Mesendoderm (in vitro differentiated cells): ENCODE measurements around the gene ZGPAT.

ENCODE experiments used
- DNase-seq: peaks from one replicate; pipeline ENCODE4 v3.0.0; 2013
- H2AK5ac ChIP-seq: 2 replicates; pipeline ENCODE4 v1.6.1; 2013; ENCODE audit warnings: low read length, inconsistent platforms
- H2BK120ac ChIP-seq: 2 replicates; pipeline ENCODE4 v1.6.1; 2013; ENCODE audit warnings: low read depth, mild to moderate bottlenecking, low read length, moderate library complexity, mixed read lengths
- H2BK15ac ChIP-seq: replicated peaks from 2 replicates; pipeline ENCODE4 v1.6.1; 2013; ENCODE audit warnings: low read depth, mild to moderate bottlenecking, moderate library complexity
- H2BK5ac ChIP-seq: 2 replicates; pipeline ENCODE4 v1.6.1; 2013; ENCODE audit warnings: low read length, inconsistent platforms
- H3K18ac ChIP-seq: 2 replicates; pipeline ENCODE4 v1.6.1; 2013; ENCODE audit warnings: mild to moderate bottlenecking, low read length, mixed read lengths
- H3K23ac ChIP-seq: one replicate; pipeline ENCODE4 v1.6.1; 2013; ENCODE audit warnings: low read length
- H3K27ac ChIP-seq: 2 replicates; pipeline ENCODE4 v1.5.1; 2013; ENCODE audit warnings: low read depth, mild to moderate bottlenecking, inconsistent platforms, low read length, moderate library complexity
- H3K27me3 ChIP-seq: 2 replicates; pipeline ENCODE4 v1.6.1; 2013; ENCODE audit warnings: low read length, control low read depth, mild to moderate bottlenecking, inconsistent platforms; ENCODE audit not compliant: insufficient read depth, poor library complexity
- H3K36me3 ChIP-seq: 2 replicates; pipeline ENCODE4 v1.6.1; 2013; ENCODE audit warnings: low read length, inconsistent platforms; ENCODE audit not compliant: control insufficient read depth, insufficient read depth
- H3K4ac ChIP-seq: one replicate; pipeline ENCODE4 v1.6.1; 2013; ENCODE audit warnings: low read depth, mild to moderate bottlenecking, low read length, moderate library complexity
- H3K4me1 ChIP-seq: 2 replicates; pipeline ENCODE4 v1.6.1; 2013; ENCODE audit warnings: low read depth, low read length, inconsistent platforms; ENCODE audit not compliant: control insufficient read depth
- H3K4me2 ChIP-seq: 2 replicates; pipeline ENCODE4 v1.6.1; 2013; ENCODE audit warnings: low read length
- H3K4me3 ChIP-seq: 2 replicates; pipeline ENCODE4 v1.5.1; 2013; ENCODE audit warnings: mild to moderate bottlenecking, low read length
- H3K56ac ChIP-seq: one replicate; pipeline ENCODE4 v1.6.1; 2013; ENCODE audit warnings: low read length
- H3K79me1 ChIP-seq: 2 replicates; pipeline ENCODE4 v1.6.1; 2013; ENCODE audit warnings: low read length, inconsistent platforms
- H3K79me2 ChIP-seq: 2 replicates; pipeline ENCODE4 v1.6.1; 2013; ENCODE audit warnings: mild to moderate bottlenecking, low read length; ENCODE audit not compliant: control insufficient read depth, insufficient read depth
- H3K9ac ChIP-seq: 2 replicates; pipeline ENCODE4 v1.6.1; 2013; ENCODE audit warnings: low read length, inconsistent platforms
- H4K5ac ChIP-seq: one replicate; pipeline ENCODE4 v1.6.1; 2013; ENCODE audit warnings: low read length
- H4K8ac ChIP-seq: one replicate; pipeline ENCODE4 v1.6.1; 2013; ENCODE audit warnings: low read depth, mild to moderate bottlenecking, control low read depth, low read length, moderate library complexity
- WGBS: extraction: QIAGEN DNeasy Blood & Tissue Kit; methylation state at CpG from one replicate; pipeline ENCODE4 v1.1.7; 2013; ENCODE audit warnings: low lambda C conversion rate, missing lambda C conversion rate; ENCODE audit not compliant: insufficient coverage; ENCODE audit errors: extremely low coverage; 5-methylcytosine and 5-hydroxymethylcytosine counted together

Gene ZGPAT

DNA sequence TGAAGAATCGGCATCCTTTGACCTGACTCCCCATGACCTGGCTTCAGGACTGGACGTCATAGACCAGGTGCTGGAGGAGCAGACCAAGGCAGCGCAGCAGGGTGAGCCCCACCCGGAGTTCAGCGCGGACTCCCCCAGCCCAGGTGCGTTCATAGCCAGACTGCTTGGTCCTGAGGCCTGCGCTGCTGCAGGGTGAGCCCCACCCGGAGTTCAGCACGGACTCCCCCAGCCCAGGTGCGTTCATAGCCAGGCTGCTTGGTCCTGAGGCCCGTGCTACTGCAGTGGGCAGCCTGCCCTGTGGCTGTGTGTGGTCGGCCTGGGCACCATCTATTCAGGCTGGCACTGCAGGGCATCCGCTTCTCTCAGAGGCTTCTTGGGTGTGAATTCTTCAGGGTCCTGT is 33.9 kb upstream of the ZGPAT start:
- no peak overlapping the region for H3K4me2 ChIP-seq
- no peaks in the 10 kb centered on the region for H3K4me1 ChIP-seq
- no peak overlapping the region for H3K23ac ChIP-seq
- no peaks in the 10 kb centered on the region for H3K27me3 ChIP-seq
- no peaks in the 10 kb centered on the region for H3K79me2 ChIP-seq
- no peak overlapping the region for H4K5ac ChIP-seq
- no peaks in the 10 kb centered on the region for H3K79me1 ChIP-seq
- H3K56ac ChIP-seq = no peak overlapping the region
- WGBS = no CpG with 5 or more reads among the region's 14 CpGs
- H4K8ac ChIP-seq = no peak overlapping the region
- H2BK15ac ChIP-seq = no peak overlapping the region
- no peak overlapping the region for H2AK5ac ChIP-seq
- H3K18ac ChIP-seq = no peak overlapping the region
- no peak overlapping the region for H2BK120ac ChIP-seq
- H3K4me3 ChIP-seq = no peak overlapping the region
- DNase-seq = no peak
- peaks cover 3% of the 10 kb centered on the region for H3K36me3 ChIP-seq
- no peak overlapping the region for H3K27ac ChIP-seq
- no peak overlapping the region for H2BK5ac ChIP-seq
- H3K9ac ChIP-seq = no peak overlapping the region
- H3K4ac ChIP-seq = no peak overlapping the region

DNA sequence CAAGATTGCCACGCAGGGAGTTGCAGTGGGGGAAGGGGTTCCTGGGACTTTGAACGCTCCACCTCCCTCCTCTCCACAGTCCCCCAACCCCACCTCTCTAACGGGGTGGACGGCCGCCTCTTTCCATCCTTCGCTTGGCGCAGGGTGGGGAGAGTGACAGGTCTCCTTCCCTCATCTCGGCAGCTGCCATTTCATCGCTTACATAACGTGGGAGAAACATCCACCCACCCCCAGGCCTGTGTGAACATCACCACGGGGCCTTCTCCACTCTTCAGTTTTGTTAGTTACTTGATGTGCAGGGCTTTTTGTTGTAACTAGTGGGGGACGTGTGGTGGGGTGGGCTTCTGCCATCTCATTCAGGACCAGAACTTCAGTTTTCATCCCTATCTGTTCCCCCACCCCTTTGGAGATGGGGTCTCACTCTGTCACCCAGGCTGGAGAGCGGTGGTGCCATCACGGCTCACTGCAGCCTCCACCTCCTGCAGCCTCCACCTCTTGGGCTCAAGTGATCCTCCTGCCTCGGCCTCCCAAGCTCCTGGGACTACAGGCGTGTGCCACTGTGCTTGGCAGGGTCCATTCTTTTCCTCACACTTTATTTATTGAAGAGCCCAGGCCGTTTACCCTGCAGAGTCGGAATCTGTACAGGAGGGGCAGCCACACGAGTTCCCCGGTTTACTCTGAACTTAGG is 32.0 kb upstream of the ZGPAT start:
- WGBS = no CpG with 5 or more reads among the region's 20 CpGs
- peaks cover 3% of the 10 kb centered on the region for H3K36me3 ChIP-seq
- H3K4ac ChIP-seq = no peak overlapping the region

DNA sequence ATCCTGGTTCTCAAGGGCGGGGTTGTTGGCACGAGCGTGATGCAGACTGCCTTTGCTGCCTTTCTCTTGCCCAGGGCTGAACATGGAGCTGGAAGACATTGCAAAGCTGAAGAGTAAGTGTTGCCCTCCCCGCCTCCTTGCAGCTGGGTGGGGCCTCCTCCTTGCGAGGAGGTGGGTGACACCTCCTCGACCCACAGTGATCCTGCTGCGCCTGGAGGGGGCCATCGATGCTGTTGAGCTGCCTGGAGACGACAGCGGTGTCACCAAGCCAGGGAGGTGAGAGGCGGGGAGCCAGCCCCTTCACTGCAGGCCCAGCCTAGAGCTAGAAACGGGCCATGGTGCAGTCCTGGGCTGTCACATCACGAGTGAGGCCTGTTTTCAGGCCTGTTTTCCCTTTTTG is 29.8 kb upstream of the ZGPAT start:
- Histone ChIP-seq H2BK5ac (no peak overlapping the region), H3K56ac (no peak overlapping the region), H3K27me3 (no peaks in the 10 kb centered on the region), H3K4ac (no peak overlapping the region), H2BK15ac (no peak overlapping the region), H4K5ac (no peak overlapping the region), H3K23ac (no peak overlapping the region), H3K18ac (no peak overlapping the region), H3K4me3 (no peak overlapping the region), H2BK120ac (no peak overlapping the region), H3K79me2 (no peaks in the 10 kb centered on the region), H2AK5ac (no peak overlapping the region), H3K79me1 (no peaks in the 10 kb centered on the region), H4K8ac (no peak overlapping the region), H3K27ac (no peak overlapping the region), H3K9ac (no peak overlapping the region), H3K4me1 (no peaks in the 10 kb centered on the region), H3K36me3 (peaks cover 1% of the 10 kb centered on the region), H3K4me2 (no peak overlapping the region)
- DNase-seq = no peak
- WGBS = no CpG with 5 or more reads among the region's 13 CpGs

More for the DNA sequence above, 32.0 kb upstream of the ZGPAT start:
- Histone ChIP-seq H4K5ac (no peak overlapping the region), H3K4me3 (no peak overlapping the region), H2BK5ac (no peak overlapping the region), H3K9ac (no peak overlapping the region), H3K56ac (no peak overlapping the region), H2AK5ac (no peak overlapping the region), H2BK15ac (no peak overlapping the region), H2BK120ac (no peak overlapping the region), H3K18ac (no peak overlapping the region), H3K79me2 (no peaks in the 10 kb centered on the region), H3K4me2 (no peak overlapping the region), H3K23ac (no peak overlapping the region), H3K27me3 (no peaks in the 10 kb centered on the region), H4K8ac (no peak overlapping the region), H3K79me1 (no peaks in the 10 kb centered on the region), H3K27ac (no peak overlapping the region), H3K4me1 (no peaks in the 10 kb centered on the region)
- no peak for DNase-seq

DNA sequence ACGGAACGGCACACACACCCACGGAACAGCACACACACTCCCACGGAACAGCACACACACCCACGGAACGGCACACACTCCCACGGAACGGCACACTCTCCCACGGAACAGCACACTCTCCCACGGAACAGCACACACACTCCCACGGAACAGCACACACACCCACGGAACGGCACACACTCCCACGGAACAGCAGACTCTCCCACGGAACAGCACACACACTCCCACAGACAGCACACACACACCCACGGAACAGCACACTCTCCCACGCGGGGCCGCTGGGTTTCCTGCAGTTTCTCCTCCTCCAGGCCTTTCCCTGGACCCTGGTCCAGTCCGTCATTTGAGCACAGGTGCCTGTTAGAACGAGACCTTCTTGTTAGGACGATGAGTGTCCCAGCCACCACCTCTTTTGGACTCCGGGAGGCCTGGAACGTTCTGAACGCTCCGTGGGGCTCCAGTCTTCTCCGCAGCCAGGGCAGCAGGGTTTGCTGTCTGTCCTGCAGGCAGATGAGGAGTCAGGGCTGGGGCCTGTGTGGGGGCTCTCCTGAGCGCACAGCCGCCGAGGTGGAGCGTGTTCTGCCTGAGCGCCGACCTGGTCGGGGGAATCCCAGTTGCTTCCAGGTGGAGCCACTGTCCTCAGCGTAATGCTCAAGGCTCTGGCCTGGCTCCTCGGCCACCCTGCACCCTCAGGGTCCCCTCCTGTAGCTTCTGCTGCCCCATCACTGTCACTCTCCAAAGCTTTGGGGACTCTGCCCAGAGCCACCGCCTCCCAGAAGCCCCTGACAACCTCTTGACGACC is 29.0 kb upstream of the ZGPAT start:
- no peak overlapping the region for H3K4ac ChIP-seq
- H3K18ac ChIP-seq = no peak overlapping the region
- no peak overlapping the region for H2BK120ac ChIP-seq
- H3K4me1 ChIP-seq = no peaks in the 10 kb centered on the region
- no peaks in the 10 kb centered on the region for H3K27me3 ChIP-seq
- H3K79me2 ChIP-seq = no peaks in the 10 kb centered on the region
- H3K36me3 ChIP-seq = peaks cover 1% of the 10 kb centered on the region
- H2BK5ac ChIP-seq = no peak overlapping the region
- H4K8ac ChIP-seq = no peak overlapping the region
- H3K9ac ChIP-seq = no peak overlapping the region
- DNase-seq = no peak
- H3K27ac ChIP-seq = no peak overlapping the region
- H3K56ac ChIP-seq = no peak overlapping the region
- no peaks in the 10 kb centered on the region for H3K79me1 ChIP-seq
- no peak overlapping the region for H4K5ac ChIP-seq
- no peak overlapping the region for H2BK15ac ChIP-seq
- no peak overlapping the region for H2AK5ac ChIP-seq
- WGBS = no CpG with 5 or more reads among the region's 38 CpGs
- no peak overlapping the region for H3K23ac ChIP-seq
- no peak overlapping the region for H3K4me3 ChIP-seq
- no peak overlapping the region for H3K4me2 ChIP-seq

DNA sequence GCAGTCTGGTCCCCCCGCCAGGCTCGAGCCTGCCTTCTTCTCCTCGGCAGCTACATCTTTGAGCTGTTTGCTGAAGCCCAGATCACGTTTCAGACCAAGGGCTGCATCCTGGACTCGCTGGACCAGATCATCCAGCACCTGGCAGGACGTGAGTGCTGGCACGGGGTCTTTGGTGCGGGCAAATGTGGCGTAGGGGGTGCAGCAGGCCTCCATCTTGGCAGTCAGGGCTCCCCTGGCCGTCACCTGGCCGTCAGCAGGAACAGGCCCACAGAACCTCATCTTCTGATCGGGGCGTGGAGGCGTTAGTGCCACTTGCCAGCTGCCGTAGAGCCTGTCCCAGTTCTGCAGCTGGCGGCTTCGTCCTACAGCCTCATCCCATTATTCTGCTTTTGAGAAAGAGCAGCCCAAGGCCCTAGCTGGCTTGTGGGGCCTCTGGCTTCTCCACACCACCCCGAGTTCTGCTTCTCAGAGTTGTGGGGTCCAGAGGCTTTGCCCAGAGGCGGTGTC is 28.0 kb upstream of the ZGPAT start:
- Histone ChIP-seq H2AK5ac (no peak overlapping the region), H3K4me3 (no peak overlapping the region), H3K9ac (no peak overlapping the region), H4K5ac (no peak overlapping the region), H3K36me3 (peaks cover 1% of the 10 kb centered on the region), H3K18ac (no peak overlapping the region), H3K56ac (no peak overlapping the region), H2BK5ac (no peak overlapping the region), H3K27me3 (no peaks in the 10 kb centered on the region), H3K23ac (no peak overlapping the region), H3K27ac (no peak overlapping the region), H2BK120ac (no peak overlapping the region), H3K79me1 (no peaks in the 10 kb centered on the region), H3K79me2 (no peaks in the 10 kb centered on the region), H2BK15ac (no peak overlapping the region), H4K8ac (no peak overlapping the region), H3K4me1 (no peaks in the 10 kb centered on the region), H3K4me2 (no peak overlapping the region), H3K4ac (no peak overlapping the region)
- no peak for DNase-seq
- WGBS = no CpG with 5 or more reads among the region's 19 CpGs
